NCI-H82 (cell line): ENCODE results near the gene TCF23.
"Not testable (repeated sequence)": the region's sequence is repeated elsewhere in the genome, so short reads cannot be mapped to it uniquely, and the experiment has no call there.

Experiments used
- DNase-seq: peaks from one replicate; lab custom pipeline; 2025; lab: John Stamatoyannopoulos, UW

The TCF23 gene

GRCh38 chr2:27148801-27149439 is at the start of gene TCF23:
TSS of gene TCF23 (plus strand) at chr2:27149004. CDS start at chr2:27149134, 130 bp downstream.
- DNase-seq, result no peak

GRCh38 chr2:27099334-27099955 is 49.4 kb upstream of the TCF23 start:
- no peak for DNase-seq

- DNase-seq, result no peak
These were observed 48.8 kb upstream of the TCF23 start for GRCh38 chr2:27100036-27100435.

GRCh38 chr2:27102329-27102728 is 46.5 kb upstream of the TCF23 start:
- DNase-seq, result no peak

- no peak for DNase-seq
These were observed 42.8 kb upstream of the TCF23 start for GRCh38 chr2:27105981-27106380.

- DNase-seq, result no peak
These were observed 40.6 kb upstream of the TCF23 start for GRCh38 chr2:27108221-27108620.

GRCh38 chr2:27109083-27109482 is 39.7 kb upstream of the TCF23 start:
- DNase-seq, result no peak

- DNase-seq, result not testable (repeated sequence)
These were observed 38.0 kb upstream of the TCF23 start for GRCh38 chr2:27110603-27111352.

- DNase-seq, result not testable (repeated sequence)
These were observed 37.3 kb upstream of the TCF23 start for GRCh38 chr2:27111392-27112078.

- no peak for DNase-seq
These were observed 33.3 kb upstream of the TCF23 start for GRCh38 chr2:27115519-27115918.

- no peak for DNase-seq
These were observed 30.7 kb upstream of the TCF23 start for GRCh38 chr2:27117995-27118524.

- DNase-seq, result peak; percentile 63
These were observed 30.1 kb upstream of the TCF23 start, which contains the start of gene CGREF1 for GRCh38 chr2:27118525-27119329. TSS of gene CGREF1 (minus strand) at chr2:27119128. CDS start at chr2:27104366, 14,762 bp downstream.

GRCh38 chr2:27119330-27119670 is 29.5 kb upstream of the TCF23 start:
- peak; percentile 52 for DNase-seq

- no peak for DNase-seq
These were observed 26.9 kb upstream of the TCF23 start for GRCh38 chr2:27121906-27122305.

GRCh38 chr2:27122791-27123190 is 26.0 kb upstream of the TCF23 start:
- no peak for DNase-seq

GRCh38 chr2:27123302-27124150 is 25.3 kb upstream of the TCF23 start, which contains the start of gene ABHD1:
TSS of gene ABHD1 (plus strand) at chr2:27123815. CDS start at chr2:27123949, 134 bp downstream.
- peak; percentile 51 for DNase-seq

- no peak for DNase-seq
These were observed 23.7 kb upstream of the TCF23 start for GRCh38 chr2:27125104-27125503.

- DNase-seq, result peak; percentile 29
These were observed 22.5 kb upstream of the TCF23 start for GRCh38 chr2:27126252-27126710.

- DNase-seq, result no peak
These were observed 20.7 kb upstream of the TCF23 start for GRCh38 chr2:27127883-27128667.
